ENCODE measurements around the gene TBPL1. TPM values are rescaled to one million over a fixed set of nuclear protein-coding genes. Genes with fewer than 3 reads are reported as not detected.

The TBPL1 gene
- total RNA-seq, 2 donors from 2014 or later = 27.7 to 30.8 TPM

- no peak overlapping the region for H3K27ac ChIP-seq
- intact Hi-C loops (cut with DNase I) = loop anchor here (5.0 kb wide), 1 partner anchor 48 kb away; no protein-coding TSS in a partner anchor
These were observed 16.9 kb downstream of the TBPL1 start for GRCh38 chr6:133969921-133970295.

DNA sequence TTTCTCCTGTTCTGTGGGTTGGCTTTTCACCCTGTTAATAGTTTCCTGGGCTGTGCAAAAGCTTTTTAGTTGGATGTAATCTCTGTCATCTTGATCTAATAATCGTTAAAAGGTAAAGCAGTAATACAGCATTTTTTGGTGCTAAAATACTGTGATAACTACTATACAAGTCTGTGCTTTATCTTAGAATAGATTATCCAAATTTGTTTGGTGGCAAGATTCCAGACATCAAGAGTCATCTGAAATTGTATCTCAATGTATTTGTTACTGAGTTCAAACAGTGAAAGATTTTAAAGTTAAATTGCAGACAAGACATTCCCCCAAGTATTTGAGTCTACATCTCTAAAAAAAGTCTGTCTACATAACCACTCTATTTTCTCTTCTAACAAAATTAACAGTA is 18.8 kb downstream of the TBPL1 start:
- Histone ChIP-seq H3K27me3 (replicated peaks; ENCODE audit: insufficient read depth) (no peaks in the 10 kb centered on the region), H3K9me3 (no peaks in the 10 kb centered on the region), H3K4me1 (replicated peaks) (peaks cover 4% of the 10 kb centered on the region), H3K4me3 (no peak overlapping the region), H3K27ac (no peak overlapping the region), H3K36me3 (no peaks in the 10 kb centered on the region)
- no peak for DNase-seq (ENCODE audit: low spot score)
- TF ChIP-seq POLR2AphosphoS5 (IDR thresholded peaks at IDR 0.05) (no peak), POLR2A (IDR thresholded peaks at IDR 0.05) (no peak), CTCF (IDR thresholded peaks at IDR 0.05) (no peak)
- 24% methylated on average over 1 of the region's 1 CpG for WGBS
- intact Hi-C loops (cut with DNase I) = loop anchor here (5.0 kb wide), 1 partner anchor 50 kb away; no protein-coding TSS in a partner anchor

More at GRCh38 chr6:133969921-133970295, 16.9 kb downstream of the TBPL1 start:
- TF ChIP-seq POLR2AphosphoS5 (IDR thresholded peaks at IDR 0.05) = no peak
- TF ChIP-seq POLR2A (IDR thresholded peaks at IDR 0.05) = no peak
- no peak for TF ChIP-seq CTCF (IDR thresholded peaks at IDR 0.05)
- WGBS = 64% methylated on average over 2 of the region's 2 CpGs
- peaks cover 4% of the 10 kb centered on the region for H3K4me1 ChIP-seq (replicated peaks)
- no peaks in the 10 kb centered on the region for H3K9me3 ChIP-seq
- no peaks in the 10 kb centered on the region for H3K36me3 ChIP-seq
- H3K4me3 ChIP-seq = no peak overlapping the region
- no peaks in the 10 kb centered on the region for H3K27me3 ChIP-seq (replicated peaks; ENCODE audit: insufficient read depth)
- no peak for DNase-seq (ENCODE audit: low spot score)

DNA sequence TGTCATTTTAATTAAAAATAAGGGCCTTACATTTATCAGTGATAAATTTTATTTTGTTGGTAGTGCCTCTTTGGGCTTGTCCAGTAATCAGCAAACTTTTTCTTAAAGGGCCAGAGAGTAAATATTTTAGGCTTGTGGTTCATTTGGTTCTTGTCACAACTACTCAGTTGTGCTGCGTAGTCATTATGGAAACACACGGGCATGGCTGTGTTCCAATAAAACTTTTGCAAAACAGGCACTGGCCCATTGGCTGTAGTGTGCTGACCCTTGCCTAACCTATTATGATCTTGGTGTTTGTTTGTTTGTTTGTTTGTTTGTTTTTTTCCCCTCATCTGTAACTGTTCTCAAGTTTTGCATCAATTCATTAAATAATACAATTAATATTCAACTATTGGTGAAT is 19.4 kb downstream of the TBPL1 start:
- no peak overlapping the region for H3K4me3 ChIP-seq
- no peaks in the 10 kb centered on the region for H3K9me3 ChIP-seq
- WGBS = 48% methylated on average over 2 of the region's 2 CpGs
- DNase-seq (ENCODE audit: low spot score) = no peak
- H3K27me3 ChIP-seq (replicated peaks; ENCODE audit: insufficient read depth) = no peaks in the 10 kb centered on the region
- TF ChIP-seq POLR2AphosphoS5 (IDR thresholded peaks at IDR 0.05) (no peak), CTCF (IDR thresholded peaks at IDR 0.05) (no peak), POLR2A (IDR thresholded peaks at IDR 0.05) (no peak)
- H3K27ac ChIP-seq = peak overlapping the region; percentile 54 to 55
- peaks cover 4% of the 10 kb centered on the region for H3K4me1 ChIP-seq (replicated peaks)
- no peaks in the 10 kb centered on the region for H3K36me3 ChIP-seq
- intact Hi-C loops (cut with DNase I) = loop anchor here (5.0 kb wide), 1 partner anchor 50 kb away; no protein-coding TSS in a partner anchor

GRCh38 chr6:133973109-133973971 is 20.3 kb downstream of the TBPL1 start:
- H3K27me3 ChIP-seq (replicated peaks; ENCODE audit: insufficient read depth) = no peaks in the 10 kb centered on the region
- WGBS = 0% methylated on average over 4 of the region's 4 CpGs
- H3K27ac ChIP-seq = peak overlapping the region; percentile 54 to 55
- DNase-seq (ENCODE audit: low spot score) = no peak
- H3K36me3 ChIP-seq = no peaks in the 10 kb centered on the region
- no peaks in the 10 kb centered on the region for H3K9me3 ChIP-seq
- TF ChIP-seq POLR2A (IDR thresholded peaks at IDR 0.05) (no peak), POLR2AphosphoS5 (IDR thresholded peaks at IDR 0.05) (peak; percentile 43), CTCF (IDR thresholded peaks at IDR 0.05) (peak; percentile 58 to 94 (median 90))
- intact Hi-C loops (cut with DNase I) = loop anchor here (1.0 to 5.0 kb wide), 3 partner anchors 21 to 90 kb away; no protein-coding TSS in a partner anchor
- H3K4me1 ChIP-seq (replicated peaks) = peaks cover 4% of the 10 kb centered on the region
- H3K4me3 ChIP-seq = no peak overlapping the region

All from prostate gland (tissue), 2 donors.